Neural cell (in vitro differentiated cells): ENCODE results near the gene AK5.

Source experiments
- EP300 ChIP-seq: fragments of 450-650 bp; conservative IDR thresholded peaks from 2 replicates; pipeline ENCODE4 v1.6.1; 2014; ENCODE audit warnings: antibody characterized with exemption, mild to moderate bottlenecking, moderate library complexity; ENCODE audit not compliant: poor library complexity, severe bottlenecking
- EZH2 ChIP-seq: fragments of 200-600, 300-800 bp; shearing (Covaris generic), sonication (generic); IDR thresholded peaks from 2 replicates; pipeline ENCODE4 v1.6.1; 2014; ENCODE audit warnings: antibody characterized with exemption, low read length, borderline replicate concordance, mild to moderate bottlenecking; ENCODE audit not compliant: insufficient read depth, poor library complexity, severe bottlenecking
- POLR2AphosphoS5 ChIP-seq: IDR thresholded peaks from 2 replicates; pipeline ENCODE4 v1.6.1; 2012
- RAD21 ChIP-seq: fragments of 450-650 bp; conservative IDR thresholded peaks from 2 replicates; pipeline ENCODE4 v1.6.1; 2014; ENCODE audit warnings: antibody characterized with exemption, mild to moderate bottlenecking, moderate library complexity
- REST ChIP-seq: IDR thresholded peaks from 2 replicates; pipeline ENCODE4 v1.6.1; 2012; ENCODE audit warnings: borderline replicate concordance
- TF ChIP-seq, protein P1 (sequence below): fragments of 450-650 bp; IDR thresholded peaks from 2 replicates; pipeline ENCODE4 v1.5.1; 2014; ENCODE audit warnings: antibody characterized with exemption, mild to moderate bottlenecking, moderate library complexity; ENCODE audit not compliant: poor library complexity, severe bottlenecking

DNA sequence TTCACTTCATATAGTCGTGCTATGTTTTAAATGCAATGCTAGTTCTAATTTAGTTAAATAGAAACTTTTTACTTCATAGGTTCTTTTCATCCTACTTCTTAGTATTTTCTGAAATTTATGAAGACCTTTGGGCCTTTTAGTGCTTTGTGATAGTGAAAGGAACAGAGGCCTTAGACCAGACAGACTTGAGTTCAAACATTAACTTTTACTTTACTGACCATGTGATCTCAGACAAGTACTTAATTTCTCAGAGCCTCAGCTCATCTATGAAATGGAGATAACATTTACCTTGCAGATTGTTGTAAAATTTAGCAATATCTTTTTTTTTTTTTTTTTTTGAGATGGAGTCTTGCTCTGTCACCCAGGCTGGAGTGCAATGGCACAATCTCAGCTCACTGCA lies 57.5 kb downstream of the AK5 start:
- TF ChIP-seq EP300, result no peak
- TF ChIP-seq, protein P1, sequence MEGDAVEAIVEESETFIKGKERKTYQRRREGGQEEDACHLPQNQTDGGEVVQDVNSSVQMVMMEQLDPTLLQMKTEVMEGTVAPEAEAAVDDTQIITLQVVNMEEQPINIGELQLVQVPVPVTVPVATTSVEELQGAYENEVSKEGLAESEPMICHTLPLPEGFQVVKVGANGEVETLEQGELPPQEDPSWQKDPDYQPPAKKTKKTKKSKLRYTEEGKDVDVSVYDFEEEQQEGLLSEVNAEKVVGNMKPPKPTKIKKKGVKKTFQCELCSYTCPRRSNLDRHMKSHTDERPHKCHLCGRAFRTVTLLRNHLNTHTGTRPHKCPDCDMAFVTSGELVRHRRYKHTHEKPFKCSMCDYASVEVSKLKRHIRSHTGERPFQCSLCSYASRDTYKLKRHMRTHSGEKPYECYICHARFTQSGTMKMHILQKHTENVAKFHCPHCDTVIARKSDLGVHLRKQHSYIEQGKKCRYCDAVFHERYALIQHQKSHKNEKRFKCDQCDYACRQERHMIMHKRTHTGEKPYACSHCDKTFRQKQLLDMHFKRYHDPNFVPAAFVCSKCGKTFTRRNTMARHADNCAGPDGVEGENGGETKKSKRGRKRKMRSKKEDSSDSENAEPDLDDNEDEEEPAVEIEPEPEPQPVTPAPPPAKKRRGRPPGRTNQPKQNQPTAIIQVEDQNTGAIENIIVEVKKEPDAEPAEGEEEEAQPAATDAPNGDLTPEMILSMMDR, result no peak
- TF ChIP-seq POLR2AphosphoS5, result no peak
- TF ChIP-seq EZH2, result no peak
- no peak for TF ChIP-seq RAD21
- TF ChIP-seq REST, result no peak
